OCI-LY1 (cell line): ENCODE data around the gene VPS52.
"Not testable (repeated sequence)": the region's sequence is repeated elsewhere in the genome, so short reads cannot be mapped to it uniquely, and the experiment has no call there.

ENCODE experiments used
- H2AFZ ChIP-seq: fragments of 200-600 bp; sonication (generic), shearing (Covaris generic); 2 replicates; pipeline ENCODE4 v1.6.0; 2014; ENCODE audit warnings: antibody characterized with exemption, mild to moderate bottlenecking, low read length
- H3F3A ChIP-seq: fragments of 200-600 bp; sonication (generic), shearing (Covaris generic); 2 replicates; pipeline ENCODE4 v1.6.0; 2014; ENCODE audit warnings: mild to moderate bottlenecking, antibody characterized with exemption, low read length, moderate library complexity; ENCODE audit not compliant: insufficient read depth
- H3K27ac ChIP-seq: fragments of 200-600 bp; sonication (generic); 2 replicates; pipeline ENCODE4 v1.5.1; 2014; ENCODE audit warnings: low read length, mixed run types, mild to moderate bottlenecking, low read depth; ENCODE audit not compliant: poor library complexity, severe bottlenecking
- H3K27me3 ChIP-seq: fragments of 200-600 bp; sonication (generic); 2 replicates; pipeline ENCODE4 v1.6.0; 2014; ENCODE audit warnings: antibody characterized with exemption, mild to moderate bottlenecking, low read length, moderate library complexity; ENCODE audit not compliant: insufficient read depth
- H3K36me3 ChIP-seq: fragments of 200-600 bp; sonication (generic); 2 replicates; pipeline ENCODE4 v1.6.1; 2014; ENCODE audit warnings: mild to moderate bottlenecking, antibody characterized with exemption, low read length, moderate library complexity, mixed read lengths; ENCODE audit not compliant: insufficient read depth
- H3K4me1 ChIP-seq: fragments of 200-600 bp; sonication (generic); 2 replicates; pipeline ENCODE4 v1.5.1; 2014; ENCODE audit warnings: mild to moderate bottlenecking, low read length, moderate library complexity; ENCODE audit not compliant: insufficient read depth, severe bottlenecking
- H3K4me2 ChIP-seq: fragments of 200-600 bp; sonication (generic), shearing (Covaris generic); 2 replicates; pipeline ENCODE4 v1.6.1; 2014; ENCODE audit warnings: low read length
- H3K4me3 ChIP-seq: fragments of 200-600 bp; sonication (generic); 2 replicates; pipeline ENCODE4 v1.5.1; 2014; ENCODE audit warnings: low read length, low read depth, mild to moderate bottlenecking, mixed read lengths; ENCODE audit not compliant: poor library complexity, severe bottlenecking
- H3K79me2 ChIP-seq: fragments of 200-600 bp; shearing (Covaris generic); 2 replicates; pipeline ENCODE4 v1.6.1; 2016; ENCODE audit warnings: mixed run types, low read length, mixed read lengths; ENCODE audit not compliant: insufficient read depth
- H3K9ac ChIP-seq: fragments of 200-600 bp; sonication (generic), shearing (Covaris generic); 2 replicates; pipeline ENCODE4 v1.6.1; 2014; ENCODE audit warnings: mild to moderate bottlenecking, low read length, mixed read lengths
- H3K9me2 ChIP-seq: fragments of 200-600 bp; sonication (generic), shearing (Covaris generic); 2 replicates; pipeline ENCODE4 v1.6.1; 2014; ENCODE audit warnings: low read depth, mild to moderate bottlenecking, low read length, mixed read lengths
- H3K9me3 ChIP-seq: fragments of 200-600 bp; shearing (Covaris generic); 2 replicates; pipeline ENCODE4 v1.6.1; 2014; ENCODE audit warnings: low read length, mixed read lengths
- H4K20me1 ChIP-seq: fragments of 200-600 bp; sonication (generic), shearing (Covaris generic); 2 replicates; pipeline ENCODE4 v1.6.0; 2016; ENCODE audit warnings: mild to moderate bottlenecking, low read length; ENCODE audit not compliant: insufficient read depth
- EZH2 ChIP-seq: fragments of 200-600 bp; sonication (generic), shearing (Covaris generic); IDR thresholded peaks from 2 replicates; pipeline ENCODE4 v1.8.0; 2017; ENCODE audit warnings: borderline replicate concordance, mixed run types, mild to moderate bottlenecking, antibody characterized with exemption, low read length, moderate library complexity, mixed read lengths
- TF ChIP-seq, protein P1 (sequence below): fragments of 200-600 bp; sonication (generic), shearing (Covaris generic); IDR thresholded peaks from 2 replicates; pipeline ENCODE4 v1.5.1; 2017; ENCODE audit warnings: mild to moderate bottlenecking, antibody characterized with exemption, low read length, moderate library complexity, mixed read lengths

Gene VPS52

DNA sequence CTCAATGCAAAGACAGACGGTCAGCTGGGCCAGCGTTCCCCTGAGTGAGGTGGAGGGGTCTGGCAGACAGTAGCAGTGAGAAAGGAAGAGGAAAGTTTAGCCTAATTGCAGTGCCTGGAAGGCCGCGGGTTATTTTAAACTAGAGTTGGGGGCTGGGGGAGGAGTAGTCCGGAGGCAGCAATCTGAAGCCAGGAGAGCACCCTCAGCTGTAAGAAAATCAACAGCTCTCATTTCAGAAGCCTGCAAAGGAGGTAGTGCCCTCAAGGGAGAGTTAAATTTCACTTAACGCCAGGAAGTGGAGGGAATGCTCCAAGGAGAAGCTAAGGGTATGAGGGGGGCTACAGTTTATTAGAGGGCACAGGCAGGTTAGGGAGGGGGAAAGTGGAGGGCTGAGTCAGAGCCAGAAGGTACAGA is 36.4 kb downstream of the VPS52 start:
- no peak overlapping the region for H3K27ac ChIP-seq

DNA sequence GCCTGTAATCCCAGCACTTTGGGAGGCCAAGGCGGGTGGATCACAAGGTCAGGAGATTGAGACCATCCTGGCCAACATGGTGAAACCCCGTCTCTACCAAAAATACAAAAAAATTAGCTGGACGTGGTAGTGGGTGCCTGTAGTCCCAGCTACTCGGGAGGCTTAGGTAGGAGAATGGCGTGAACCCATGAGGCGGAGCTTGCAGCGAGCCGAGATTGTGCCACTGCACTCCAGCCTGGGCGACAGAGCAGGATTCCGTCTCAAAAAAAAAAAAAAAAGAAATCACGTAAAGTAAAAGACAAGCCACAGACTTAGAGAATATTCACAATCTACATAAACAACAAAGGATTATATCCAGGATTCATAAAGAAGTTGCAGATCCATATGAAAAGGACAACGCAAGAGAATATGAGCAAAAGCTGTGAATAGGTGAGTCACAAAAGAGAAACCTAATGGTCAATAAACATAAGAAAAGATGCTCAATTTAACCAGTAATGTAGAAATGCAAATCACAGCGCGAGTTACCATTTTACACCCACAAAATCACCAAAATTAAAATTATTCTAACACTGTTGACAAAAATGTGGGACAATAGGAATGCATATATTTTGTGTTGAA is 45.1 kb downstream of the VPS52 start:
- H3K9ac ChIP-seq, H3K27ac ChIP-seq, H3K9me2 ChIP-seq, H3K27me3 ChIP-seq, H3K36me3 ChIP-seq, H2AFZ ChIP-seq, H3K79me2 ChIP-seq, H3K4me3 ChIP-seq, H3K9me3 ChIP-seq, H3F3A ChIP-seq, H4K20me1 ChIP-seq, H3K4me2 ChIP-seq, H3K4me1 ChIP-seq: not testable (repeated sequence)

More for the DNA sequence above, 36.4 kb downstream of the VPS52 start:
- TF ChIP-seq, protein P1, sequence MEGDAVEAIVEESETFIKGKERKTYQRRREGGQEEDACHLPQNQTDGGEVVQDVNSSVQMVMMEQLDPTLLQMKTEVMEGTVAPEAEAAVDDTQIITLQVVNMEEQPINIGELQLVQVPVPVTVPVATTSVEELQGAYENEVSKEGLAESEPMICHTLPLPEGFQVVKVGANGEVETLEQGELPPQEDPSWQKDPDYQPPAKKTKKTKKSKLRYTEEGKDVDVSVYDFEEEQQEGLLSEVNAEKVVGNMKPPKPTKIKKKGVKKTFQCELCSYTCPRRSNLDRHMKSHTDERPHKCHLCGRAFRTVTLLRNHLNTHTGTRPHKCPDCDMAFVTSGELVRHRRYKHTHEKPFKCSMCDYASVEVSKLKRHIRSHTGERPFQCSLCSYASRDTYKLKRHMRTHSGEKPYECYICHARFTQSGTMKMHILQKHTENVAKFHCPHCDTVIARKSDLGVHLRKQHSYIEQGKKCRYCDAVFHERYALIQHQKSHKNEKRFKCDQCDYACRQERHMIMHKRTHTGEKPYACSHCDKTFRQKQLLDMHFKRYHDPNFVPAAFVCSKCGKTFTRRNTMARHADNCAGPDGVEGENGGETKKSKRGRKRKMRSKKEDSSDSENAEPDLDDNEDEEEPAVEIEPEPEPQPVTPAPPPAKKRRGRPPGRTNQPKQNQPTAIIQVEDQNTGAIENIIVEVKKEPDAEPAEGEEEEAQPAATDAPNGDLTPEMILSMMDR = no peak
- TF ChIP-seq EZH2 = no peak
- Histone ChIP-seq H3K36me3 (no peaks in the 10 kb centered on the region), H2AFZ (no peak overlapping the region), H3K4me1 (no peaks in the 10 kb centered on the region), H3K4me3 (no peak overlapping the region), H3K27me3 (peaks cover 4% of the 10 kb centered on the region; the same call in 1 of the 2 replicates), H3K79me2 (no peaks in the 10 kb centered on the region), H4K20me1 (no peaks in the 10 kb centered on the region), H3K4me2 (no peak overlapping the region), H3K9ac (no peak overlapping the region), H3K9me3 (no peaks in the 10 kb centered on the region), H3F3A (no peaks in the 10 kb centered on the region), H3K9me2 (no peaks in the 10 kb centered on the region)

- TF ChIP-seq, protein P1 = no peak
- no peak for TF ChIP-seq EZH2
- no peaks in the 10 kb centered on the region for H3K4me1 ChIP-seq
- H3K27me3 ChIP-seq = 0 out of 2 replicates have a peak, but pooled peaks cover 3% of the 10 kb centered on the region
- H4K20me1 ChIP-seq = no peaks in the 10 kb centered on the region
- no peak overlapping the region for H3K4me3 ChIP-seq
- no peak overlapping the region for H3K27ac ChIP-seq
- no peaks in the 10 kb centered on the region for H3K79me2 ChIP-seq
- H3K36me3 ChIP-seq = no peaks in the 10 kb centered on the region
- H3K9me2 ChIP-seq = no peaks in the 10 kb centered on the region
- no peak overlapping the region for H3K9ac ChIP-seq
- H3K4me2 ChIP-seq = no peak overlapping the region
- H3F3A ChIP-seq = no peaks in the 10 kb centered on the region
- H3K9me3 ChIP-seq = no peaks in the 10 kb centered on the region
- H2AFZ ChIP-seq = no peak overlapping the region
Observed at GRCh38 chr6:33217681-33218080, 54.0 kb downstream of the VPS52 start.

GRCh38 chr6:33217246-33217645 is 54.4 kb downstream of the VPS52 start:
- H3K9ac ChIP-seq = no peak overlapping the region
- H3F3A ChIP-seq = no peaks in the 10 kb centered on the region
- H2AFZ ChIP-seq = no peak overlapping the region
- H3K36me3 ChIP-seq = no peaks in the 10 kb centered on the region
- no peaks in the 10 kb centered on the region for H4K20me1 ChIP-seq
- no peak overlapping the region for H3K4me3 ChIP-seq
- no peak overlapping the region for H3K4me2 ChIP-seq
- no peak overlapping the region for H3K27ac ChIP-seq
- H3K9me3 ChIP-seq = no peaks in the 10 kb centered on the region
- 0 out of 2 replicates have a peak, but pooled peaks cover 3% of the 10 kb centered on the region for H3K27me3 ChIP-seq
- H3K4me1 ChIP-seq = no peaks in the 10 kb centered on the region
- TF ChIP-seq, protein P1 = no peak
- TF ChIP-seq EZH2 = no peak
- H3K79me2 ChIP-seq = no peaks in the 10 kb centered on the region
- H3K9me2 ChIP-seq = no peaks in the 10 kb centered on the region
